Prostate gland (tissue), 2 donors: ENCODE data around the gene KCNIP3. TPM values are rescaled to one million over a fixed set of nuclear protein-coding genes. Genes with fewer than 3 reads are reported as not detected.

Source experiments
- DNase-seq: peaks from one replicate; pipeline ENCODE4 v3.0.0-alpha.2; 2019; ENCODE audit warnings: low spot score
- H3K27ac ChIP-seq, 2 donors: fragments of 200-600 bp; sonication (generic); 2 replicates each; pipeline ENCODE4 v1.5.1; 2017 to 2019
- H3K27me3 ChIP-seq: fragments of 200-600 bp; sonication (generic); replicated peaks from 2 replicates; pipeline ENCODE4 v1.5.1; 2019; ENCODE audit not compliant: insufficient read depth
- H3K36me3 ChIP-seq, 2 donors: fragments of 200-600 bp; sonication (generic); 1 replicate in 1 of 2; 2 replicates in 1 of 2; pipeline versions ENCODE4 v1.5.1 to v1.8.1; 2017 to 2019
- H3K4me1 ChIP-seq: fragments of 200-600 bp; sonication (generic); replicated peaks from 2 replicates; pipeline ENCODE4 v1.5.1; 2019
- H3K4me3 ChIP-seq, 2 donors: fragments of 200-600 bp; sonication (generic); 2 replicates each; pipeline ENCODE4 v1.5.1; 2017 to 2019
- H3K9me3 ChIP-seq: fragments of 200-600 bp; sonication (generic); 2 replicates; pipeline ENCODE4 v1.5.1; 2017
- POLR2A ChIP-seq: fragments of 450-650 bp; IDR thresholded peaks from one replicate; pipeline ENCODE4 v1.6.1; 2016; ENCODE audit warnings: antibody characterized with exemption, mild to moderate bottlenecking
- POLR2AphosphoS5 ChIP-seq: sonication (generic); formaldehyde crosslinking; IDR thresholded peaks from one replicate; pipeline ENCODE4 v1.6.1; 2017; ENCODE audit warnings: antibody characterized with exemption
- WGBS: methylation state at CpG from one replicate; pipeline ENCODE4 v1.1.5; 2018; 5-methylcytosine and 5-hydroxymethylcytosine counted together
- intact Hi-C: fragments of 100-400 bp; cut with DNase I; formaldehyde crosslinking; loops from one replicate; pipeline ENCODE4 v1.14.2; 2022
- total RNA-seq, 2 donors: library from RNA; depleted of rRNA; stranded (reverse); fragments of >200 nt; gene quantifications; one replicate each; pipeline ENCODE4 v1.1.0, GENCODE V29; 2016
- TF ChIP-seq, protein P1 (sequence below), 4 experiments: fragments of 200-600 bp in 2 of 4; fragments of 450-650 bp in 2 of 4; sonication (generic) in 2 of 4; IDR thresholded peaks; 1 replicate in 3 of 4; 2 replicates in 1 of 4; pipeline ENCODE4 v1.5.1; 2016 to 2019; ENCODE audit warnings: antibody characterized with exemption in 4 of 4, mild to moderate bottlenecking in 2 of 4, moderate library complexity in 2 of 4

Gene KCNIP3
- total RNA-seq, 2 donors from 2014 or later, result 5.1 to 63.8 TPM

GRCh38 chr2:95352310-95353054, 55.3 kb downstream of the KCNIP3 start:
- intact Hi-C loops, result no loop called here
- TF ChIP-seq POLR2A (no peak), POLR2AphosphoS5 (no peak)
- TF ChIP-seq, protein P1, sequence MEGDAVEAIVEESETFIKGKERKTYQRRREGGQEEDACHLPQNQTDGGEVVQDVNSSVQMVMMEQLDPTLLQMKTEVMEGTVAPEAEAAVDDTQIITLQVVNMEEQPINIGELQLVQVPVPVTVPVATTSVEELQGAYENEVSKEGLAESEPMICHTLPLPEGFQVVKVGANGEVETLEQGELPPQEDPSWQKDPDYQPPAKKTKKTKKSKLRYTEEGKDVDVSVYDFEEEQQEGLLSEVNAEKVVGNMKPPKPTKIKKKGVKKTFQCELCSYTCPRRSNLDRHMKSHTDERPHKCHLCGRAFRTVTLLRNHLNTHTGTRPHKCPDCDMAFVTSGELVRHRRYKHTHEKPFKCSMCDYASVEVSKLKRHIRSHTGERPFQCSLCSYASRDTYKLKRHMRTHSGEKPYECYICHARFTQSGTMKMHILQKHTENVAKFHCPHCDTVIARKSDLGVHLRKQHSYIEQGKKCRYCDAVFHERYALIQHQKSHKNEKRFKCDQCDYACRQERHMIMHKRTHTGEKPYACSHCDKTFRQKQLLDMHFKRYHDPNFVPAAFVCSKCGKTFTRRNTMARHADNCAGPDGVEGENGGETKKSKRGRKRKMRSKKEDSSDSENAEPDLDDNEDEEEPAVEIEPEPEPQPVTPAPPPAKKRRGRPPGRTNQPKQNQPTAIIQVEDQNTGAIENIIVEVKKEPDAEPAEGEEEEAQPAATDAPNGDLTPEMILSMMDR (IDR thresholded peaks at IDR 0.05), result no peak
- Histone ChIP-seq H3K4me1 (no peaks in the 10 kb centered on the region), H3K4me3 (no peak overlapping the region), H3K27me3 (no peaks in the 10 kb centered on the region), H3K36me3 (no peaks in the 10 kb centered on the region), H3K9me3 (no peaks in the 10 kb centered on the region), H3K27ac (no peak overlapping the region)
- DNase-seq, result no peak
- WGBS, result 89% methylated on average over 6 of the region's 6 CpGs

GRCh38 chr2:95353055-95353575, 56.0 kb downstream of the KCNIP3 start:
- DNase-seq, result no peak
- Histone ChIP-seq H3K27ac (no peak overlapping the region), H3K4me3 (no peak overlapping the region), H3K27me3 (no peaks in the 10 kb centered on the region), H3K9me3 (no peaks in the 10 kb centered on the region), H3K36me3 (no peaks in the 10 kb centered on the region), H3K4me1 (no peaks in the 10 kb centered on the region)
- no peak for TF ChIP-seq POLR2A
- TF ChIP-seq, protein P1 (IDR thresholded peaks at IDR 0.05), result no peak
- TF ChIP-seq POLR2AphosphoS5, result no peak
- WGBS, result 90% methylated on average over 10 of the region's 10 CpGs
- intact Hi-C loops, result no loop called here

GRCh38 chr2:95353613-95354468, 56.7 kb downstream of the KCNIP3 start:
- DNase-seq, result no peak
- TF ChIP-seq POLR2AphosphoS5 (no peak), POLR2A (no peak)
- TF ChIP-seq, protein P1 (IDR thresholded peaks at IDR 0.05), result no peak
- Histone ChIP-seq H3K4me3 (no peak overlapping the region), H3K27me3 (no peaks in the 10 kb centered on the region), H3K27ac (no peak overlapping the region), H3K4me1 (no peaks in the 10 kb centered on the region), H3K36me3 (no peaks in the 10 kb centered on the region), H3K9me3 (no peaks in the 10 kb centered on the region)
- intact Hi-C loops, result no loop called here
- 81% methylated on average over 22 of the region's 22 CpGs for WGBS

DNA sequence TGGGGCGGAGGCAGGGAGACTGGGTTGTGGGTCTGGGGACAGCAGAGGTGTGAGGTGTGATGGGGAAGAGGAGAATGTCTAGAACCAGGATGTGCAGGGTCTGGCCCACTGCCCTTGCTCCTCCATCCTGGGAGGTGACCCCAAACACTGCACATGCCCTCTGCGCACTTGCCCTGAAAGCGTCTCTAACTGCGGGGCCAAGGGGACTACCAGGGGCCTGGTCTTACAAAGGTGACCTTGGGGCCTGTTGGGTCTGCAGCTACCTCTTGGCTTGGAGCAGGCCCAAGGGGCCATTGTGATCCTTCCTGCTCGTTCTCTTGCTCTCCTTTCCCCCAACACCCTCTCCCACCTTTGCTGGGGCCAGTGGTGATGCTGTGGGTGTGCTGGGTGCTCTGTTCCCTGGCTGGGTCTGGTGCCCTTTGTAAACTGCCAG, 57.3 kb downstream of the KCNIP3 start:
- intact Hi-C loops, result no loop called here
- DNase-seq, result no peak
- no peaks in the 10 kb centered on the region for H3K9me3 ChIP-seq
- H3K27ac ChIP-seq, result no peak overlapping the region
- no peak for TF ChIP-seq POLR2AphosphoS5
- TF ChIP-seq POLR2A, result no peak
- TF ChIP-seq, protein P1 (IDR thresholded peaks at IDR 0.05), result no peak
- H3K36me3 ChIP-seq, result no peaks in the 10 kb centered on the region
- no peaks in the 10 kb centered on the region for H3K4me1 ChIP-seq
- no peak overlapping the region for H3K4me3 ChIP-seq
- H3K27me3 ChIP-seq, result no peaks in the 10 kb centered on the region
- WGBS, result 87% methylated on average over 5 of the region's 5 CpGs
